Measurements from ENCODE around the gene MIPOL1. TPM values are rescaled to one million over a fixed set of nuclear protein-coding genes. Genes with fewer than 3 reads are reported as not detected.

The MIPOL1 gene
- total RNA-seq, 1 experiment from 2014 or later, result 18.7 TPM

GRCh38 chr14:37483672-37484071 is 285.9 kb downstream of the MIPOL1 start:
- Histone ChIP-seq H3K4me3 (ENCODE audit: low read depth, low read length) (no peak overlapping the region), H3K36me3 (ENCODE audit: control insufficient read depth, insufficient read depth, low read length) (no peaks in the 10 kb centered on the region), H3K27me3 (replicated peaks; ENCODE audit: control insufficient read depth, insufficient read depth, low read length) (no peaks in the 10 kb centered on the region), H3K9me3 (peaks cover 8% of the 10 kb centered on the region; the same call in 1 of the 2 replicates), H3K4me1 (no peaks in the 10 kb centered on the region)
- intact Hi-C loops (cut with micrococcal nuclease; ENCODE audit: unreplicated experiment), result no loop called here
- POLR2A ChIA-PET, result no interaction called here
- CTCF ChIA-PET, result no interaction called here
- Mint-ChIP-seq H3K36me3 (ENCODE audit: insufficient read depth, unreplicated experiment) (peaks cover 16% of the 10 kb centered on the region), H3K4me3 (ENCODE audit: unreplicated experiment) (no peak overlapping the region), H3K4me1 (ENCODE audit: low read depth, unreplicated experiment) (no peaks in the 10 kb centered on the region), H3K9me3 (ENCODE audit: unreplicated experiment) (peaks cover 53% of the 10 kb centered on the region), H3K27ac (ENCODE audit: unreplicated experiment) (no peak overlapping the region), H3K27me3 (ENCODE audit: insufficient read depth, unreplicated experiment) (no peaks in the 10 kb centered on the region)
- no peak for DNase-seq
- TF ChIP-seq, protein P1, sequence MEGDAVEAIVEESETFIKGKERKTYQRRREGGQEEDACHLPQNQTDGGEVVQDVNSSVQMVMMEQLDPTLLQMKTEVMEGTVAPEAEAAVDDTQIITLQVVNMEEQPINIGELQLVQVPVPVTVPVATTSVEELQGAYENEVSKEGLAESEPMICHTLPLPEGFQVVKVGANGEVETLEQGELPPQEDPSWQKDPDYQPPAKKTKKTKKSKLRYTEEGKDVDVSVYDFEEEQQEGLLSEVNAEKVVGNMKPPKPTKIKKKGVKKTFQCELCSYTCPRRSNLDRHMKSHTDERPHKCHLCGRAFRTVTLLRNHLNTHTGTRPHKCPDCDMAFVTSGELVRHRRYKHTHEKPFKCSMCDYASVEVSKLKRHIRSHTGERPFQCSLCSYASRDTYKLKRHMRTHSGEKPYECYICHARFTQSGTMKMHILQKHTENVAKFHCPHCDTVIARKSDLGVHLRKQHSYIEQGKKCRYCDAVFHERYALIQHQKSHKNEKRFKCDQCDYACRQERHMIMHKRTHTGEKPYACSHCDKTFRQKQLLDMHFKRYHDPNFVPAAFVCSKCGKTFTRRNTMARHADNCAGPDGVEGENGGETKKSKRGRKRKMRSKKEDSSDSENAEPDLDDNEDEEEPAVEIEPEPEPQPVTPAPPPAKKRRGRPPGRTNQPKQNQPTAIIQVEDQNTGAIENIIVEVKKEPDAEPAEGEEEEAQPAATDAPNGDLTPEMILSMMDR (IDR thresholded peaks at IDR 0.05; ENCODE audit: insufficient read depth in 1 of 2, low read depth in 1 of 2, low read length in 1 of 2, severe bottlenecking in 1 of 2, unreplicated experiment in 1 of 2), result no peak
- no TSS peak for BruUV-seq (replicated peaks)

DNA sequence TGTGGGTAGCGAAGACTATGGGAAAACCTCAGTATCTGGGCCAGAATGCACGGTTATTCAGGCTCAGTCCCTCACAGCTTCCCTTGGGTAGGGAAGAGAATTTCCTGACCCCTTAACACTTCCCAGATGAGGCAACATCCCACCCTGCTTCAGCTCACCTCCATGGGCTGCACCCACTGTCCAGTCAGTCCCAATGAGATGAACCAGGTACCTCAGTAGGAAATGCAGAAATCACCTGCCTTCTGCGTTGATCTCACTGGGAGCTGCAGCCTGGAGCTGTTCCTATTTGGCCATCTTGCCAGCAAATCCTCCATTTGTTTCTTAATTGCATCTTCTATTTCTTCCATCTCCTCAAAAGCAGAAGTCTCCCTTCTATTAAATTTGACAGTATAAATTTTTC is 292.9 kb downstream of the MIPOL1 start:
- peaks cover 9% of the 10 kb centered on the region for H3K4me1 Mint-ChIP-seq (ENCODE audit: low read depth, unreplicated experiment)
- no TSS peak for BruUV-seq (replicated peaks)
- H3K4me3 Mint-ChIP-seq (ENCODE audit: unreplicated experiment), result no peak overlapping the region
- intact Hi-C loops (cut with micrococcal nuclease; ENCODE audit: unreplicated experiment), result no loop called here
- H3K27ac Mint-ChIP-seq (ENCODE audit: unreplicated experiment), result no peak overlapping the region
- Histone ChIP-seq H3K27me3 (replicated peaks; ENCODE audit: control insufficient read depth, insufficient read depth, low read length) (no peaks in the 10 kb centered on the region), H3K36me3 (ENCODE audit: control insufficient read depth, insufficient read depth, low read length) (no peaks in the 10 kb centered on the region), H3K4me1 (no peaks in the 10 kb centered on the region), H3K4me3 (ENCODE audit: low read depth, low read length) (no peak overlapping the region), H3K9me3 (peaks cover 4% of the 10 kb centered on the region; the same call in 1 of the 2 replicates)
- DNase-seq, result no peak
- H3K36me3 Mint-ChIP-seq (ENCODE audit: insufficient read depth, unreplicated experiment), result no peaks in the 10 kb centered on the region
- TF ChIP-seq, protein P1 (IDR thresholded peaks at IDR 0.05; ENCODE audit: insufficient read depth in 1 of 2, low read depth in 1 of 2, low read length in 1 of 2, severe bottlenecking in 1 of 2, unreplicated experiment in 1 of 2), result no peak
- ChIA-PET CTCF (no interaction called here), POLR2A (no interaction called here)
- no peaks in the 10 kb centered on the region for H3K27me3 Mint-ChIP-seq (ENCODE audit: insufficient read depth, unreplicated experiment)
- H3K9me3 Mint-ChIP-seq (ENCODE audit: unreplicated experiment), result peaks cover 24% of the 10 kb centered on the region

GRCh38 chr14:37491076-37491475 is 293.3 kb downstream of the MIPOL1 start:
- TF ChIP-seq, protein P1 (IDR thresholded peaks at IDR 0.05; ENCODE audit: insufficient read depth in 1 of 2, low read depth in 1 of 2, low read length in 1 of 2, severe bottlenecking in 1 of 2, unreplicated experiment in 1 of 2), result no peak
- ChIA-PET CTCF (no interaction called here), POLR2A (no interaction called here)

More at GRCh38 chr14:37491076-37491475, 293.3 kb downstream of the MIPOL1 start:
- Histone ChIP-seq H3K4me1 (no peaks in the 10 kb centered on the region), H3K27me3 (replicated peaks; ENCODE audit: control insufficient read depth, insufficient read depth, low read length) (no peaks in the 10 kb centered on the region), H3K36me3 (ENCODE audit: control insufficient read depth, insufficient read depth, low read length) (no peaks in the 10 kb centered on the region), H3K4me3 (ENCODE audit: low read depth, low read length) (no peak overlapping the region), H3K9me3 (peaks cover 4% of the 10 kb centered on the region; the same call in 1 of the 2 replicates)
- Mint-ChIP-seq H3K9me3 (ENCODE audit: unreplicated experiment) (peaks cover 24% of the 10 kb centered on the region), H3K4me3 (ENCODE audit: unreplicated experiment) (no peak overlapping the region), H3K4me1 (ENCODE audit: low read depth, unreplicated experiment) (peaks cover 9% of the 10 kb centered on the region), H3K27me3 (ENCODE audit: insufficient read depth, unreplicated experiment) (no peaks in the 10 kb centered on the region), H3K36me3 (ENCODE audit: insufficient read depth, unreplicated experiment) (no peaks in the 10 kb centered on the region), H3K27ac (ENCODE audit: unreplicated experiment) (no peak overlapping the region)
- DNase-seq, result no peak
- BruUV-seq (replicated peaks), result no TSS peak
- intact Hi-C loops (cut with micrococcal nuclease; ENCODE audit: unreplicated experiment), result no loop called here
